WTC11 (cell line): ENCODE measurements around the gene TBC1D21.

Experiments used
- FOXP1 ChIP-seq: sonication (generic); formaldehyde crosslinking; IDR thresholded peaks from 2 replicates; pipeline ENCODE4 v1.8.0; 2022; ENCODE audit warnings: missing genetic modification reagents, mild to moderate bottlenecking, moderate library complexity, borderline replicate concordance
- MAX ChIP-seq: sonication (generic); formaldehyde crosslinking; IDR thresholded peaks from 2 replicates; pipeline ENCODE4 v1.8.0; 2022; ENCODE audit warnings: mild to moderate bottlenecking, missing genetic modification reagents
- NR2C2 ChIP-seq: sonication (generic); formaldehyde crosslinking; IDR thresholded peaks from 2 replicates; pipeline ENCODE4 v1.8.0; 2022; ENCODE audit warnings: mild to moderate bottlenecking, missing genetic modification reagents
- ZNF416 ChIP-seq: fragments of 250-450 bp; sonication (Bioruptor Pico); IDR thresholded peaks from 2 replicates; pipeline ENCODE4 v1.9.0; 2021; ENCODE audit warnings: mild to moderate bottlenecking, inconsistent platforms
- ZSCAN18 ChIP-seq: fragments of 250-450 bp; sonication (Bioruptor Pico); IDR thresholded peaks from 2 replicates; pipeline ENCODE4 v2.1.2; 2022; ENCODE audit warnings: mild to moderate bottlenecking, moderate library complexity
- TF ChIP-seq, protein P1 (sequence below): fragments of 200-600 bp; IDR thresholded peaks from 2 replicates; pipeline ENCODE4 v1.8.0; 2022; ENCODE audit warnings: antibody characterized with exemption
- TF ChIP-seq, protein P2 (sequence below): sonication (generic); formaldehyde crosslinking; IDR thresholded peaks from 2 replicates; pipeline ENCODE4 v1.8.1; 2022; ENCODE audit warnings: low read depth, missing genetic modification reagents, borderline replicate concordance

DNA sequence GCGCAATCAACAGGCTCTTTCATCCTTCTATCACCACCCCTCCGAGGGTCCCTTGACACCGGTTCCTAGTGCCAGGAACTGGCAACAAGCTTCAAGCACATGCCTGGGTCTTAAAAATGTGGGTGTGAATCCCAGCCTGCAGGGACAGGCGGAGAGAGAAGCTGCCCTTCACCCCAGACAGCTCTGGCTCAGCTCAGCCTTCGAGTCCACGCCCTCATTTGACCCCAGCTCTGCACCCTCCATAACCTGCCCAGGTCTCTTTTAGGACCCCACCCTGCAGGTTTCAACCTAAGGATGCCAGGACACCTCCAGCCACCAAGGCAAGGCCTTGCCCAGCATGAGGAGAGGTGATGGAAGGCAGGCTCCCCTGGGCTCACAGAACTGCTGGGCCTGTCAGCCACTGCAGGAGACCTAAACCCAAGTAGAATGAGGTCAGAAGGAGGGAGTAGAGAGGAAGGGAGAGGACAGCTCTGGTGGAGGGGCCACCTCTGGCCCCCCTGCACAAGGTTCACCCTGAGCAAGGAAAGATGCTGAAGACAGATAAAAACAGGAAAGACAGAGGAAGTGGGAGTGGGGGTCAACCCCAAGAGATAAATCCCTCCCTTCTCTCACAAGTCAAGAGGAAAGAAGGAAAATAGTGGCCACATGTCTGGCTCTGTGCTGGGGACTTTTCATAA lies 50.3 kb downstream of the TBC1D21 start:
- TF ChIP-seq, protein P1, sequence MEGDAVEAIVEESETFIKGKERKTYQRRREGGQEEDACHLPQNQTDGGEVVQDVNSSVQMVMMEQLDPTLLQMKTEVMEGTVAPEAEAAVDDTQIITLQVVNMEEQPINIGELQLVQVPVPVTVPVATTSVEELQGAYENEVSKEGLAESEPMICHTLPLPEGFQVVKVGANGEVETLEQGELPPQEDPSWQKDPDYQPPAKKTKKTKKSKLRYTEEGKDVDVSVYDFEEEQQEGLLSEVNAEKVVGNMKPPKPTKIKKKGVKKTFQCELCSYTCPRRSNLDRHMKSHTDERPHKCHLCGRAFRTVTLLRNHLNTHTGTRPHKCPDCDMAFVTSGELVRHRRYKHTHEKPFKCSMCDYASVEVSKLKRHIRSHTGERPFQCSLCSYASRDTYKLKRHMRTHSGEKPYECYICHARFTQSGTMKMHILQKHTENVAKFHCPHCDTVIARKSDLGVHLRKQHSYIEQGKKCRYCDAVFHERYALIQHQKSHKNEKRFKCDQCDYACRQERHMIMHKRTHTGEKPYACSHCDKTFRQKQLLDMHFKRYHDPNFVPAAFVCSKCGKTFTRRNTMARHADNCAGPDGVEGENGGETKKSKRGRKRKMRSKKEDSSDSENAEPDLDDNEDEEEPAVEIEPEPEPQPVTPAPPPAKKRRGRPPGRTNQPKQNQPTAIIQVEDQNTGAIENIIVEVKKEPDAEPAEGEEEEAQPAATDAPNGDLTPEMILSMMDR: no peak
- TF ChIP-seq ZSCAN18: no peak
- no peak for TF ChIP-seq NR2C2 (CRISPR knock-in tag)
- no peak for TF ChIP-seq ZNF416 (CRISPR knock-in tag)
- TF ChIP-seq MAX: no peak
- no peak for TF ChIP-seq FOXP1
- TF ChIP-seq, protein P2, sequence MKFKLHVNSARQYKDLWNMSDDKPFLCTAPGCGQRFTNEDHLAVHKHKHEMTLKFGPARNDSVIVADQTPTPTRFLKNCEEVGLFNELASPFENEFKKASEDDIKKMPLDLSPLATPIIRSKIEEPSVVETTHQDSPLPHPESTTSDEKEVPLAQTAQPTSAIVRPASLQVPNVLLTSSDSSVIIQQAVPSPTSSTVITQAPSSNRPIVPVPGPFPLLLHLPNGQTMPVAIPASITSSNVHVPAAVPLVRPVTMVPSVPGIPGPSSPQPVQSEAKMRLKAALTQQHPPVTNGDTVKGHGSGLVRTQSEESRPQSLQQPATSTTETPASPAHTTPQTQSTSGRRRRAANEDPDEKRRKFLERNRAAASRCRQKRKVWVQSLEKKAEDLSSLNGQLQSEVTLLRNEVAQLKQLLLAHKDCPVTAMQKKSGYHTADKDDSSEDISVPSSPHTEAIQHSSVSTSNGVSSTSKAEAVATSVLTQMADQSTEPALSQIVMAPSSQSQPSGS (CRISPR knock-in tag): no peak
